CD4-positive, alpha-beta T cell (primary cell): ENCODE data around the gene CLEC16A. TPM values are rescaled to one million over a fixed set of nuclear protein-coding genes. Genes with fewer than 3 reads are reported as not detected.
A peak's percentile ranks its signal among the peaks of the same experiment; 100 is the strongest.

Experiments used
- ATAC-seq: fragments of 200-7000 bp; cut with Tn5 transposase; one replicate; pipeline ENCODE4 v1.10.0; 2022; ENCODE audit warnings: mild to moderate bottlenecking; ENCODE audit not compliant: poor library complexity
- CTCF ChIA-PET: fragments of 350-600 bp; sonication (Branson Sonifier 250); formaldehyde crosslinking; loops from one replicate; lab custom pipeline; 2021; ENCODE audit warnings: antibody characterized with exemption, inconsistent platforms; lab: Charles Lee
- POLR2A ChIA-PET: fragments of 350-600 bp; sonication (Branson Sonifier 250); formaldehyde crosslinking; loops from one replicate; lab custom pipeline; 2021; ENCODE audit warnings: antibody characterized with exemption, inconsistent platforms; lab: Charles Lee
- DNase-seq, 14 experiments: peaks; one replicate each; pipeline ENCODE4 v3.0.0-alpha.2; 2013 to 2020; ENCODE audit warnings: mixed read lengths in 2 of 14
- H3K27ac ChIP-seq, 2 donors: one replicate each; pipeline versions ENCODE4 v1.5.1 to v1.7.0; 2013; ENCODE audit warnings: low read length in 2 of 2, low read depth in 1 of 2, mild to moderate bottlenecking in 1 of 2
- H3K27me3 ChIP-seq, 2 experiments: 1 replicate in 1 of 2; 2 replicates in 1 of 2; pipeline versions ENCODE4 v1.6.1 to v1.7.0; 2013; ENCODE audit warnings: low read length in 2 of 2, control low read depth in 1 of 2, mild to moderate bottlenecking in 1 of 2, moderate library complexity in 1 of 2; ENCODE audit not compliant: insufficient read depth in 2 of 2, control insufficient read depth in 1 of 2
- H3K36me3 ChIP-seq: one replicate; pipeline ENCODE4 v1.6.1; 2013; ENCODE audit warnings: low read length, control low read depth; ENCODE audit not compliant: insufficient read depth
- H3K4me1 ChIP-seq: one replicate; pipeline ENCODE4 v1.6.1; 2013; ENCODE audit warnings: low read length, control low read depth; ENCODE audit not compliant: insufficient read depth
- H3K4me3 ChIP-seq: one replicate; pipeline ENCODE4 v1.5.1; 2013; ENCODE audit warnings: mild to moderate bottlenecking, low read length, moderate library complexity
- H3K9me3 ChIP-seq, 2 experiments: 1 replicate in 1 of 2; 2 replicates in 1 of 2; pipeline versions ENCODE4 v1.6.1 to v1.7.0; 2013; ENCODE audit warnings: low read length in 2 of 2, mild to moderate bottlenecking in 2 of 2, control low read depth in 1 of 2, moderate library complexity in 1 of 2; ENCODE audit not compliant: control insufficient read depth in 1 of 2, insufficient read depth in 1 of 2
- H3K27ac Mint-ChIP-seq: one replicate; pipeline ENCODE4 v1.8.0; 2020; ENCODE audit warnings: mixed read lengths
- H3K27me3 Mint-ChIP-seq: one replicate; pipeline ENCODE4 v1.8.0; 2021; ENCODE audit warnings: mixed read lengths
- H3K36me3 Mint-ChIP-seq: one replicate; pipeline ENCODE4 v1.8.0; 2021; ENCODE audit warnings: low read depth, mixed read lengths
- H3K4me1 Mint-ChIP-seq: one replicate; pipeline ENCODE4 v1.8.0; 2021; ENCODE audit warnings: low read depth, mixed read lengths
- H3K4me3 Mint-ChIP-seq: one replicate; pipeline ENCODE4 v1.8.0; 2020; ENCODE audit warnings: mild to moderate bottlenecking, mixed read lengths
- H3K9me3 Mint-ChIP-seq: one replicate; pipeline ENCODE4 v1.8.0; 2020; ENCODE audit warnings: mixed read lengths
- CTCF ChIP-seq: fragments of 200-600 bp; IDR thresholded peaks from one replicate; pipeline ENCODE4 v1.8.0; 2022; ENCODE audit warnings: antibody characterized with exemption, mild to moderate bottlenecking
- intact Hi-C, 2 experiments: fragments of 100-400 bp; cut with DNase I in 1 of 2; cut with micrococcal nuclease in 1 of 2; formaldehyde crosslinking; loops; one replicate each; pipeline versions ENCODE4 v1.15.1 to v1.9.0; 2023 to 2025; cut with DNase I, micrococcal nuclease
- total RNA-seq, 174 experiments: library from RNA in 2 of 174; stranded (reverse) in 2 of 174; gene quantifications; one replicate each; pipeline ENCODE4 v1.2.3 and lab custom pipeline; 2021 to 2026

The CLEC16A gene
- total RNA-seq, 2 experiments from 2014 or later = 21.7 to 22.7 TPM

- H3K27me3 ChIP-seq = peaks cover 0 to 2% of the 10 kb centered on the region in 2 experiments
- Mint-ChIP-seq H3K4me3 (no peak overlapping the region), H3K27me3 (no peaks in the 10 kb centered on the region), H3K27ac (no peak overlapping the region), H3K9me3 (no peaks in the 10 kb centered on the region), H3K36me3 (no peaks in the 10 kb centered on the region), H3K4me1 (peaks cover 10% of the 10 kb centered on the region)
- CTCF ChIA-PET = no interaction called here
- POLR2A ChIA-PET = no interaction called here
- peaks cover 21% of the 10 kb centered on the region for H3K4me1 ChIP-seq
- peak in 2 of 14 experiments; percentile 62 to 70 for DNase-seq
- ATAC-seq = no peak
- H3K9me3 ChIP-seq = peaks cover 6 to 14% of the 10 kb centered on the region in 2 experiments
- TF ChIP-seq CTCF = no peak
- no peaks in the 10 kb centered on the region for H3K36me3 ChIP-seq
- intact Hi-C loops = loop anchor here in 1 of 2 experiments (10.0 kb wide), 1 partner anchor 46 kb away; the partner anchor contains the start of gene SOCS1
- H3K4me3 ChIP-seq = no peak overlapping the region
- no peak overlapping the region for H3K27ac ChIP-seq
Measured at GRCh38 chr16:11208916-11209665, 264.7 kb downstream of the CLEC16A start.

- ATAC-seq = no peak
- no peak overlapping the region for H3K27ac ChIP-seq
Measured at GRCh38 chr16:11210260-11210659, 265.9 kb downstream of the CLEC16A start.

More at GRCh38 chr16:11210260-11210659, 265.9 kb downstream of the CLEC16A start:
- no peak for TF ChIP-seq CTCF
- Histone ChIP-seq H3K4me1 (peaks cover 20% of the 10 kb centered on the region), H3K9me3 (peaks cover 6 to 14% of the 10 kb centered on the region in 2 experiments), H3K36me3 (no peaks in the 10 kb centered on the region), H3K27me3 (peaks cover 0 to 2% of the 10 kb centered on the region in 2 experiments), H3K4me3 (no peak overlapping the region)
- H3K27ac Mint-ChIP-seq = no peak overlapping the region
- no peaks in the 10 kb centered on the region for H3K36me3 Mint-ChIP-seq
- no peak for DNase-seq
- POLR2A ChIA-PET = no interaction called here
- peaks cover 10% of the 10 kb centered on the region for H3K4me1 Mint-ChIP-seq
- H3K27me3 Mint-ChIP-seq = no peaks in the 10 kb centered on the region
- H3K4me3 Mint-ChIP-seq = no peak overlapping the region
- H3K9me3 Mint-ChIP-seq = no peaks in the 10 kb centered on the region
- CTCF ChIA-PET = no interaction called here
- intact Hi-C loops = no loop called here
